HG03064 (cell line): Measurements from ENCODE around the gene KCNH2.

Experiments
- ATAC-seq: cut with Tn5 transposase; IDR thresholded peaks from one replicate; pipeline ENCODE4 v1.9.1; 2021; ENCODE audit warnings: low read depth; ENCODE audit not compliant: unreplicated experiment

KCNH2 gene

GRCh38 chr7:150976529-150977381 lies 1.4 kb downstream of the KCNH2 start:
- no peak for ATAC-seq

- ATAC-seq, result no peak
Observed at GRCh38 chr7:150975536-150976319, 2.4 kb downstream of the KCNH2 start.

- ATAC-seq, result no peak
Observed at GRCh38 chr7:150974468-150975391, 3.4 kb downstream of the KCNH2 start.

GRCh38 chr7:150973571-150974451 lies 4.3 kb downstream of the KCNH2 start:
- no peak for ATAC-seq

GRCh38 chr7:150972741-150973140 lies 5.4 kb downstream of the KCNH2 start:
- no peak for ATAC-seq

GRCh38 chr7:150972023-150972468 lies 6.1 kb downstream of the KCNH2 start:
- no peak for ATAC-seq

GRCh38 chr7:150971242-150972022 lies 6.7 kb downstream of the KCNH2 start:
- ATAC-seq, result no peak

GRCh38 chr7:150970424-150970823 lies 7.7 kb downstream of the KCNH2 start:
- ATAC-seq, result no peak

- no peak for ATAC-seq
Observed at GRCh38 chr7:150969475-150969874, 8.6 kb downstream of the KCNH2 start.

GRCh38 chr7:150968734-150969372 lies 9.3 kb downstream of the KCNH2 start:
- ATAC-seq, result no peak

- ATAC-seq, result no peak
Observed at GRCh38 chr7:150968056-150968733, 9.9 kb downstream of the KCNH2 start.

- no peak for ATAC-seq
Observed at GRCh38 chr7:150967349-150967748, 10.8 kb downstream of the KCNH2 start.

- no peak for ATAC-seq
Observed at GRCh38 chr7:150966002-150966401, 12.1 kb downstream of the KCNH2 start.

GRCh38 chr7:150965273-150965830 lies 12.8 kb downstream of the KCNH2 start:
- no peak for ATAC-seq

- ATAC-seq, result no peak
Observed at GRCh38 chr7:150964593-150965111, 13.5 kb downstream of the KCNH2 start.

GRCh38 chr7:150963707-150964559 lies 14.2 kb downstream of the KCNH2 start:
- no peak for ATAC-seq
